ENCODE measurements around the gene CEPT1.

GRCh38 chr1:111097356-111098099 lies 42.5 kb upstream of the CEPT1 start:
- TF ChIP-seq CTCF (conservative IDR thresholded peaks at IDR 0.05; ENCODE audit: low read depth, low read length), result no peak
- no peak for TF ChIP-seq EZH2 (IDR thresholded peaks at IDR 0.05; ENCODE audit: borderline replicate concordance, low read depth, low read length, poor library complexity, severe bottlenecking)
